ENCODE data around the gene LUZP1.

DNA sequence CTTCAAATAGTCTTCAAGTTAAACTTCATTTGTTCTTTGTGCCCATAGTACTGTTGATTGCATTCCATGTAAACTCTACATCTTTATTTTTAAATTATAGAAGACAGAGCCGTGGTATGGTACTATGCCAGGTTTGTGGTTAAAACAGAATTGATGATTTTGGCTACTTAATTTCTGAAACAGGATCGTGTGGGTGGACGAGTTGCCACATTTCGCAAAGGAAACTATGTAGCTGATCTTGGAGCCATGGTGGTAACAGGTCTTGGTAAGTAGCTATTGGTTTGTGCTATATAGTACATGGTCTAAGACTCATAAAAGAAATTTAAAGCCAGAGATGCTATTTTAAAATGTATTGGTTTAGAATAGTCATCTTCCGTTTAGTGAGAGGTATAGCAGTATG, 111.4 kb downstream of the LUZP1 start:
- TF ChIP-seq, protein P1, sequence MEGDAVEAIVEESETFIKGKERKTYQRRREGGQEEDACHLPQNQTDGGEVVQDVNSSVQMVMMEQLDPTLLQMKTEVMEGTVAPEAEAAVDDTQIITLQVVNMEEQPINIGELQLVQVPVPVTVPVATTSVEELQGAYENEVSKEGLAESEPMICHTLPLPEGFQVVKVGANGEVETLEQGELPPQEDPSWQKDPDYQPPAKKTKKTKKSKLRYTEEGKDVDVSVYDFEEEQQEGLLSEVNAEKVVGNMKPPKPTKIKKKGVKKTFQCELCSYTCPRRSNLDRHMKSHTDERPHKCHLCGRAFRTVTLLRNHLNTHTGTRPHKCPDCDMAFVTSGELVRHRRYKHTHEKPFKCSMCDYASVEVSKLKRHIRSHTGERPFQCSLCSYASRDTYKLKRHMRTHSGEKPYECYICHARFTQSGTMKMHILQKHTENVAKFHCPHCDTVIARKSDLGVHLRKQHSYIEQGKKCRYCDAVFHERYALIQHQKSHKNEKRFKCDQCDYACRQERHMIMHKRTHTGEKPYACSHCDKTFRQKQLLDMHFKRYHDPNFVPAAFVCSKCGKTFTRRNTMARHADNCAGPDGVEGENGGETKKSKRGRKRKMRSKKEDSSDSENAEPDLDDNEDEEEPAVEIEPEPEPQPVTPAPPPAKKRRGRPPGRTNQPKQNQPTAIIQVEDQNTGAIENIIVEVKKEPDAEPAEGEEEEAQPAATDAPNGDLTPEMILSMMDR (IDR thresholded peaks at IDR 0.05), result no peak
- no peak for TF ChIP-seq POLR2AphosphoS5 (IDR thresholded peaks at IDR 0.05)
- no peak for TF ChIP-seq EP300 (IDR thresholded peaks at IDR 0.05)
- TF ChIP-seq POLR2A (IDR thresholded peaks at IDR 0.05), result no peak

All from gastroesophageal sphincter (tissue), 3 donors.